ENCODE results near the gene PRRT4. TPM values are rescaled to one million over a fixed set of nuclear protein-coding genes. Genes with fewer than 3 reads are reported as not detected.
A peak's percentile ranks its signal among the peaks of the same experiment; 100 is the strongest.

The PRRT4 gene
- total and polyA plus RNA-seq, 4 donors, result 0.13 to 0.14 TPM; not detected in 2

DNA sequence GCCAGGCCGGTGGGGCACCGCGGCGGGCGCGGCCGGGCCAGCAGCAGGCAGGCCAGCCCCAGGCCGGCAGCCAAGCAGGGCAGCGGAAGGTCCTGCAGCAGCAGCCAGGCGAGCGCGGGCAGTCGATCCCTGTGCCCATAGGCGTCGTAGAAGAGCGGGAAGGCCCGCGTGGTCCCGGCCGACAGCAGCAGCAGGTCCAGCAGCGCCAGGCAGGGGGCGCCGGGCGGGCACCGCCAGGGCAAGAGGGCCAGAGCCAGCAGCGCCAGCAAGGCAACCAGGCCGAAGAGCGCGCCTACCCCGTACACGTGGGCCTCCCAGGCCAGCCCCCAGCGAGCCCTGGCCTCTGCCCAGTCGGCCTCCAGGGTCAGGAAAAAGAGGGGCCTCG, 9.3 kb downstream of the PRRT4 start:
- H3K36me3 ChIP-seq (ENCODE audit: control insufficient read depth in 4 of 4, insufficient read depth in 3 of 4, low read depth in 1 of 4, low read length in 3 of 4), result no peaks in the 10 kb centered on the region
- peak overlapping the region in 1 of 3 donors; percentile 35 for H3K4me3 ChIP-seq (ENCODE audit: low read depth in 1 of 3, low read length in 3 of 3)
- no peak for DNase-seq (ENCODE audit: low spot score)
- TF ChIP-seq, protein P1, sequence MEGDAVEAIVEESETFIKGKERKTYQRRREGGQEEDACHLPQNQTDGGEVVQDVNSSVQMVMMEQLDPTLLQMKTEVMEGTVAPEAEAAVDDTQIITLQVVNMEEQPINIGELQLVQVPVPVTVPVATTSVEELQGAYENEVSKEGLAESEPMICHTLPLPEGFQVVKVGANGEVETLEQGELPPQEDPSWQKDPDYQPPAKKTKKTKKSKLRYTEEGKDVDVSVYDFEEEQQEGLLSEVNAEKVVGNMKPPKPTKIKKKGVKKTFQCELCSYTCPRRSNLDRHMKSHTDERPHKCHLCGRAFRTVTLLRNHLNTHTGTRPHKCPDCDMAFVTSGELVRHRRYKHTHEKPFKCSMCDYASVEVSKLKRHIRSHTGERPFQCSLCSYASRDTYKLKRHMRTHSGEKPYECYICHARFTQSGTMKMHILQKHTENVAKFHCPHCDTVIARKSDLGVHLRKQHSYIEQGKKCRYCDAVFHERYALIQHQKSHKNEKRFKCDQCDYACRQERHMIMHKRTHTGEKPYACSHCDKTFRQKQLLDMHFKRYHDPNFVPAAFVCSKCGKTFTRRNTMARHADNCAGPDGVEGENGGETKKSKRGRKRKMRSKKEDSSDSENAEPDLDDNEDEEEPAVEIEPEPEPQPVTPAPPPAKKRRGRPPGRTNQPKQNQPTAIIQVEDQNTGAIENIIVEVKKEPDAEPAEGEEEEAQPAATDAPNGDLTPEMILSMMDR (IDR thresholded peaks at IDR 0.05; ENCODE audit: low read depth, low read length, missing input control), result peak; percentile 50
- TF ChIP-seq, protein P2, sequence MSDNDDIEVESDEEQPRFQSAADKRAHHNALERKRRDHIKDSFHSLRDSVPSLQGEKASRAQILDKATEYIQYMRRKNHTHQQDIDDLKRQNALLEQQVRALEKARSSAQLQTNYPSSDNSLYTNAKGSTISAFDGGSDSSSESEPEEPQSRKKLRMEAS (IDR thresholded peaks at IDR 0.05), result no peak
- TF ChIP-seq, protein P3, sequence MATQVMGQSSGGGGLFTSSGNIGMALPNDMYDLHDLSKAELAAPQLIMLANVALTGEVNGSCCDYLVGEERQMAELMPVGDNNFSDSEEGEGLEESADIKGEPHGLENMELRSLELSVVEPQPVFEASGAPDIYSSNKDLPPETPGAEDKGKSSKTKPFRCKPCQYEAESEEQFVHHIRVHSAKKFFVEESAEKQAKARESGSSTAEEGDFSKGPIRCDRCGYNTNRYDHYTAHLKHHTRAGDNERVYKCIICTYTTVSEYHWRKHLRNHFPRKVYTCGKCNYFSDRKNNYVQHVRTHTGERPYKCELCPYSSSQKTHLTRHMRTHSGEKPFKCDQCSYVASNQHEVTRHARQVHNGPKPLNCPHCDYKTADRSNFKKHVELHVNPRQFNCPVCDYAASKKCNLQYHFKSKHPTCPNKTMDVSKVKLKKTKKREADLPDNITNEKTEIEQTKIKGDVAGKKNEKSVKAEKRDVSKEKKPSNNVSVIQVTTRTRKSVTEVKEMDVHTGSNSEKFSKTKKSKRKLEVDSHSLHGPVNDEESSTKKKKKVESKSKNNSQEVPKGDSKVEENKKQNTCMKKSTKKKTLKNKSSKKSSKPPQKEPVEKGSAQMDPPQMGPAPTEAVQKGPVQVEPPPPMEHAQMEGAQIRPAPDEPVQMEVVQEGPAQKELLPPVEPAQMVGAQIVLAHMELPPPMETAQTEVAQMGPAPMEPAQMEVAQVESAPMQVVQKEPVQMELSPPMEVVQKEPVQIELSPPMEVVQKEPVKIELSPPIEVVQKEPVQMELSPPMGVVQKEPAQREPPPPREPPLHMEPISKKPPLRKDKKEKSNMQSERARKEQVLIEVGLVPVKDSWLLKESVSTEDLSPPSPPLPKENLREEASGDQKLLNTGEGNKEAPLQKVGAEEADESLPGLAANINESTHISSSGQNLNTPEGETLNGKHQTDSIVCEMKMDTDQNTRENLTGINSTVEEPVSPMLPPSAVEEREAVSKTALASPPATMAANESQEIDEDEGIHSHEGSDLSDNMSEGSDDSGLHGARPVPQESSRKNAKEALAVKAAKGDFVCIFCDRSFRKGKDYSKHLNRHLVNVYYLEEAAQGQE (IDR thresholded peaks at IDR 0.05), result no peak
- no peak for TF ChIP-seq SP1 (IDR thresholded peaks at IDR 0.05)
- TF ChIP-seq HNF4A (conservative IDR thresholded peaks at IDR 0.05), result no peak
- TF ChIP-seq NR2F2 (IDR thresholded peaks at IDR 0.05), result no peak
- peak in 1 of 2 donors; percentile 57 for TF ChIP-seq RAD21 (IDR thresholded peaks at IDR 0.05)
- TF ChIP-seq FOXA2 (IDR thresholded peaks at IDR 0.05), result no peak
- no peak for TF ChIP-seq JUND (IDR thresholded peaks at IDR 0.05)
- no peak for TF ChIP-seq TAF1 (conservative IDR thresholded peaks at IDR 0.05)
- TF ChIP-seq RXRA (IDR thresholded peaks at IDR 0.05), result no peak
- no peak for TF ChIP-seq GABPA (IDR thresholded peaks at IDR 0.05 in 1 of 2, conservative IDR thresholded peaks at IDR 0.05 in 1 of 2)
- TF ChIP-seq, protein P4, sequence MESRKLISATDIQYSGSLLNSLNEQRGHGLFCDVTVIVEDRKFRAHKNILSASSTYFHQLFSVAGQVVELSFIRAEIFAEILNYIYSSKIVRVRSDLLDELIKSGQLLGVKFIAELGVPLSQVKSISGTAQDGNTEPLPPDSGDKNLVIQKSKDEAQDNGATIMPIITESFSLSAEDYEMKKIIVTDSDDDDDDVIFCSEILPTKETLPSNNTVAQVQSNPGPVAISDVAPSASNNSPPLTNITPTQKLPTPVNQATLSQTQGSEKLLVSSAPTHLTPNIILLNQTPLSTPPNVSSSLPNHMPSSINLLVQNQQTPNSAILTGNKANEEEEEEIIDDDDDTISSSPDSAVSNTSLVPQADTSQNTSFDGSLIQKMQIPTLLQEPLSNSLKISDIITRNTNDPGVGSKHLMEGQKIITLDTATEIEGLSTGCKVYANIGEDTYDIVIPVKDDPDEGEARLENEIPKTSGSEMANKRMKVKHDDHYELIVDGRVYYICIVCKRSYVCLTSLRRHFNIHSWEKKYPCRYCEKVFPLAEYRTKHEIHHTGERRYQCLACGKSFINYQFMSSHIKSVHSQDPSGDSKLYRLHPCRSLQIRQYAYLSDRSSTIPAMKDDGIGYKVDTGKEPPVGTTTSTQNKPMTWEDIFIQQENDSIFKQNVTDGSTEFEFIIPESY (IDR thresholded peaks at IDR 0.05), result no peak
- no peak for TF ChIP-seq YY1 (IDR thresholded peaks at IDR 0.05)
- H3K27ac ChIP-seq (ENCODE audit: low read depth in 1 of 2, low read length in 2 of 2), result no peak overlapping the region
- no peaks in the 10 kb centered on the region for H3K9me3 ChIP-seq (ENCODE audit: control insufficient read depth in 4 of 4, low read length in 3 of 4)
- peaks cover 0 to 9% (median 0%) of the 10 kb centered on the region in 4 donors for H3K27me3 ChIP-seq (ENCODE audit: control insufficient read depth in 4 of 4, insufficient read depth in 4 of 4, low read length in 3 of 4)
- WGBS, result 9% methylated on average over 34 of the region's 34 CpGs
- H3K4me1 ChIP-seq (ENCODE audit: control insufficient read depth in 4 of 4, insufficient read depth in 4 of 4, low read length in 3 of 4), result peaks cover 4 to 14% (median 9%) of the 10 kb centered on the region in 4 donors
- no peak overlapping the region for H3K9ac ChIP-seq (ENCODE audit: low read depth in 1 of 2, low read length in 2 of 2)

Measured in liver (tissue), 9 donors.